Testis (tissue), 3 donors: Measurements from ENCODE around the gene VSIG10L2. TPM values are rescaled to one million over a fixed set of nuclear protein-coding genes. Genes with fewer than 3 reads are reported as not detected.

Experiments
- DNase-seq: peaks from one replicate; pipeline ENCODE4 v3.0.0-alpha.2; 2019
- H3K27ac ChIP-seq, 2 donors: fragments of 200-600 bp; sonication (generic); one replicate each; pipeline ENCODE4 v1.5.1; 2019
- H3K27me3 ChIP-seq: fragments of 200-600 bp; sonication (generic); one replicate; pipeline ENCODE4 v1.5.1; 2019
- H3K36me3 ChIP-seq: fragments of 200-600 bp; sonication (generic); one replicate; pipeline ENCODE4 v1.5.1; 2017; ENCODE audit warnings: low read depth; ENCODE audit errors: missing control alignments
- H3K4me1 ChIP-seq: fragments of 200-600 bp; sonication (generic); one replicate; pipeline ENCODE4 v1.5.1; 2019
- H3K4me3 ChIP-seq, 2 donors: fragments of 200-600 bp; sonication (generic); one replicate each; pipeline ENCODE4 v1.5.1; 2017 to 2019
- H3K9me3 ChIP-seq: fragments of 200-600 bp; sonication (generic); one replicate; pipeline ENCODE4 v1.5.1; 2017
- POLR2A ChIP-seq: fragments of 450-650 bp; IDR thresholded peaks from one replicate; pipeline ENCODE4 v1.6.1; 2017; ENCODE audit warnings: antibody characterized with exemption, mild to moderate bottlenecking, moderate library complexity
- WGBS, 2 donors: methylation state at CpG; one replicate each; pipeline ENCODE4 v1.1.5; 2018; 5-methylcytosine and 5-hydroxymethylcytosine counted together
- intact Hi-C: fragments of 100-400 bp; cut with DNase I; formaldehyde crosslinking; loops from one replicate; pipeline ENCODE4 v1.15.1; 2023; ENCODE audit warnings: low total_unique reads
- polyA plus RNA-seq: library from polyadenylated mRNA; stranded (reverse); fragments of 350-450 nt; fragmentation: Illumina TruSeq; extraction: RNeasy Lipid Tissue Mini Kit (QIAGEN cat#74804); gene quantifications from one replicate; pipeline ENCODE4 v1.2.3, GENCODE V29; 2014; ENCODE audit warnings: low read depth, low replicate concordance; ENCODE audit not compliant: insufficient read depth
- total RNA-seq, 2 donors: library from RNA; depleted of rRNA; stranded (reverse); fragments of >200 nt; gene quantifications; one replicate each; pipeline ENCODE4 v1.2.3, GENCODE V29; 2016
- TF ChIP-seq, protein P1 (sequence below), 3 experiments: fragments of 450-650 bp in 2 of 3; fragments of 200-600 bp in 1 of 3; sonication (generic) in 1 of 3; IDR thresholded peaks; one replicate each; pipeline ENCODE4 v1.5.1; 2016 to 2019; ENCODE audit warnings: antibody characterized with exemption in 3 of 3, mild to moderate bottlenecking in 2 of 3, moderate library complexity in 1 of 3

VSIG10L2 gene
- total and polyA plus RNA-seq, 3 donors from 2014 or later = not detected

DNA sequence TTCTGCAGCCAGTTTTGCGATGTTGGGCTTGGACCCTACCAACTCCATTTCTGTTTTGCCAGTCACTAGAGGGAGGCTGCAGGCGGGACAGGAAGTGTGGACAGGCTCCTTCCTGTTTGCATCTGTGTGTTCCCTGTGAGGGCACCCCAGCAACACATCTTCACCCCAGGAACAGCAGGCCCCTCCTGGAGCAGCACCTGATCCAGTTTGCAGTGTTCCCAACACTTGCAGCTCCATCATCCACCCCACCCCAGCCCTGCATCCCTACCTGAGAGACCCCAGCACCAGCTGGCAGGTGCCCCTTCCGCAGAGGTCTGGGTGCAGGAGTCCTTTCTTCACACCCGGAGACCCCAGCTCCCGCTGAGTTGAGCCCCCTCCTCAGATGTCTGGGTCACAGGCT, 7.4 kb upstream of the VSIG10L2 start:
- Histone ChIP-seq H3K27ac (no peak overlapping the region), H3K36me3 (no peaks in the 10 kb centered on the region), H3K27me3 (no peaks in the 10 kb centered on the region), H3K4me3 (no peak overlapping the region), H3K4me1 (no peaks in the 10 kb centered on the region), H3K9me3 (no peaks in the 10 kb centered on the region)
- intact Hi-C loops = no loop called here
- TF ChIP-seq POLR2A = no peak
- TF ChIP-seq, protein P1, sequence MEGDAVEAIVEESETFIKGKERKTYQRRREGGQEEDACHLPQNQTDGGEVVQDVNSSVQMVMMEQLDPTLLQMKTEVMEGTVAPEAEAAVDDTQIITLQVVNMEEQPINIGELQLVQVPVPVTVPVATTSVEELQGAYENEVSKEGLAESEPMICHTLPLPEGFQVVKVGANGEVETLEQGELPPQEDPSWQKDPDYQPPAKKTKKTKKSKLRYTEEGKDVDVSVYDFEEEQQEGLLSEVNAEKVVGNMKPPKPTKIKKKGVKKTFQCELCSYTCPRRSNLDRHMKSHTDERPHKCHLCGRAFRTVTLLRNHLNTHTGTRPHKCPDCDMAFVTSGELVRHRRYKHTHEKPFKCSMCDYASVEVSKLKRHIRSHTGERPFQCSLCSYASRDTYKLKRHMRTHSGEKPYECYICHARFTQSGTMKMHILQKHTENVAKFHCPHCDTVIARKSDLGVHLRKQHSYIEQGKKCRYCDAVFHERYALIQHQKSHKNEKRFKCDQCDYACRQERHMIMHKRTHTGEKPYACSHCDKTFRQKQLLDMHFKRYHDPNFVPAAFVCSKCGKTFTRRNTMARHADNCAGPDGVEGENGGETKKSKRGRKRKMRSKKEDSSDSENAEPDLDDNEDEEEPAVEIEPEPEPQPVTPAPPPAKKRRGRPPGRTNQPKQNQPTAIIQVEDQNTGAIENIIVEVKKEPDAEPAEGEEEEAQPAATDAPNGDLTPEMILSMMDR (IDR thresholded peaks at IDR 0.05) = no peak
- no peak for DNase-seq
- WGBS, 2 donors = 92 to 95% methylated on average over 5 of the region's 5 CpGs

DNA sequence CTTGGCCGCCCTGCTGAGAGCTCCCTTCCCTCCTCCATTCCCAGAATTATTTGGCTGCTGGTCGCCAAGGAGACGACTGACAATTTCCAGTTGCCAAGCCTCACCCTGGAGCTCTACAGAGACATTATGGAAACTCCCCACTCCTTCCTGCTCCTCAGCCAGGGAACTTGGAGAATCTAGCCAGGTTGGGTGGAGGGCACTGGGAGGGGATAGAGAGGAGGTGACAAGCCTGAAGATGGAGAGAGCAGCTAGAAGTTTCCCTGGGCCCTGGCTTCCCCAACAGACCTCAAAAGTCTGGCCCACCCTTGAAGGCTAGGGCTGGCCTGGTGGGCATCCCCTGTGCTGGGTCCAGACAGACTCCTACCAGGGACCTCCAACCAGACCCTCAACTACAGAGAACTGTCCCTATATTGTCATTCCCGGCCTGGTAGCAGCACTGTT, 6.7 kb upstream of the VSIG10L2 start:
- intact Hi-C loops = no loop called here
- 59 to 60% methylated on average over 1 to 4 of the region's 4 CpGs for WGBS, 2 donors

DNA sequence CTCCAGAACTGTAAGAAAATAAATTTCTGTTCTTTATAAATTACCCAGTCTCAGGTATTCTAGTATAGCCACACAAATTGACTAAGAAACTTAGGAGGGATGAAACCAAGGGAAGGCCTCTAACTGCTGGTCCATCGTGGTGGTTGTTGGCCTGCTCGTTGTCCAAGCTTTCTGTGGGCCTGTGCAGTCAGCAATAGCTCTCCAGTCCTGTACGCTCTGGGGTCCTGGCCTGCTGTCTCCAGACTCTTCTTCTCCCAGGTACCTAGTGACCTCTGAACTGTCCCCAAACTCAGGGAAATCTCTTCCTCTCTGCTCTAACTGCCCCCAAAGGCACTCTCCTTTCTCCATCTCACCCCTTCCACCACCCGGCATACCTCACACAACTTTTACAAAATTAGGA, 5.7 kb upstream of the VSIG10L2 start:
- no peak overlapping the region for H3K4me3 ChIP-seq
- no peaks in the 10 kb centered on the region for H3K9me3 ChIP-seq
- H3K27ac ChIP-seq = no peak overlapping the region
- no peak for DNase-seq
- no peaks in the 10 kb centered on the region for H3K36me3 ChIP-seq
- intact Hi-C loops = no loop called here
- TF ChIP-seq, protein P1 (IDR thresholded peaks at IDR 0.05) = no peak
- no peak for TF ChIP-seq POLR2A
- H3K4me1 ChIP-seq = no peaks in the 10 kb centered on the region
- WGBS, 2 donors = 93 to 96% methylated on average over 4 of the region's 4 CpGs
- no peaks in the 10 kb centered on the region for H3K27me3 ChIP-seq

More for the DNA sequence above, 6.7 kb upstream of the VSIG10L2 start:
- H3K27me3 ChIP-seq = no peaks in the 10 kb centered on the region
- DNase-seq = no peak
- H3K36me3 ChIP-seq = no peaks in the 10 kb centered on the region
- no peak overlapping the region for H3K4me3 ChIP-seq
- no peaks in the 10 kb centered on the region for H3K4me1 ChIP-seq
- no peaks in the 10 kb centered on the region for H3K9me3 ChIP-seq
- no peak for TF ChIP-seq POLR2A
- TF ChIP-seq, protein P1 (IDR thresholded peaks at IDR 0.05) = no peak
- no peak overlapping the region for H3K27ac ChIP-seq

DNA sequence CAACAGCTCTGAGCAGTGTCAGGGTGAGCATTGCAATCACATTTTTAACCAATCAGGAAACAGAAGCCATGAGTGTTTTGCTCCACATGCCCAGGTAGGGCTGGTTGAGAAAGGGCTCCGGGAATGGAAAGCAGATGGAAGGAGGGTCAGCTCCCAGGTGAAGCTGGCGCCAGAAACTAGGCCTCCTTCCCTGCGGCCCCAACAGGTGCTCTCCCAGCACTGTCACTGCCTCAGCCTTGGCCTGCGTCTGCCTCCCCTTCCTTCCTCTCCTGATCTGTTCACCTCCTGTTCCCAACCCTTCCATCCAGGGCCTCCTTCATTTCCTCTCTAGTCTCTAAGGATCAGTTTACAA, 4.6 kb upstream of the VSIG10L2 start:
- no peak for DNase-seq
- Histone ChIP-seq H3K4me1 (no peaks in the 10 kb centered on the region), H3K27me3 (no peaks in the 10 kb centered on the region), H3K9me3 (no peaks in the 10 kb centered on the region), H3K4me3 (no peak overlapping the region), H3K36me3 (no peaks in the 10 kb centered on the region), H3K27ac (no peak overlapping the region)
- intact Hi-C loops = no loop called here
- TF ChIP-seq, protein P1 (IDR thresholded peaks at IDR 0.05) = no peak
- TF ChIP-seq POLR2A = no peak
- WGBS, 2 donors = 85 to 87% methylated on average over 4 of the region's 4 CpGs
